Measurements from ENCODE around the gene MYLIP. TPM values are rescaled to one million over a fixed set of nuclear protein-coding genes. Genes with fewer than 3 reads are reported as not detected.

MYLIP gene
- total RNA-seq, 1 experiment from 2014 or later = 27.0 TPM

- Histone ChIP-seq H3K18ac (ENCODE audit: insufficient read length, low read depth, low read length) (no peak overlapping the region), H4K20me1 (ENCODE audit: control insufficient read depth, insufficient read depth, insufficient read length) (no peaks in the 10 kb centered on the region), H3K79me2 (ENCODE audit: insufficient read depth, low read length) (no peaks in the 10 kb centered on the region), H3K4me1 (ENCODE audit: insufficient read depth, low read length) (no peaks in the 10 kb centered on the region), H2AFZ (ENCODE audit: low read length) (no peak overlapping the region), H4K91ac (ENCODE audit: insufficient read length, low read depth, low read length) (no peak overlapping the region), H3K23me2 (ENCODE audit: insufficient read length, low read depth, low read length, poor library complexity, severe bottlenecking) (no peaks in the 10 kb centered on the region), H3K14ac (ENCODE audit: insufficient read depth, low read length) (no peak overlapping the region), H2BK5ac (ENCODE audit: insufficient read length, low read length) (no peak overlapping the region), H2AK5ac (ENCODE audit: insufficient read length, low read length) (no peak overlapping the region), H3K56ac (ENCODE audit: insufficient read length, low read depth, low read length) (no peak overlapping the region), H3K4me2 (ENCODE audit: insufficient read depth, insufficient read length, low read length) (no peak overlapping the region), H2BK20ac (ENCODE audit: low read depth, low read length, poor library complexity, severe bottlenecking) (no peak overlapping the region), H3K4ac (ENCODE audit: low read depth, low read length) (no peak overlapping the region), H2BK12ac (ENCODE audit: insufficient read length, low read depth, low read length) (no peak overlapping the region), H3K27ac (ENCODE audit: insufficient read length, low read depth, low read length) (no peak overlapping the region), H3K9ac (ENCODE audit: extremely low read depth, insufficient read length, low read length) (no peak overlapping the region), H3K9me3 (ENCODE audit: control insufficient read depth, low read depth, low read length) (no peaks in the 10 kb centered on the region), H3T11ph (ENCODE audit: low read length) (no peak overlapping the region), H4K8ac (replicated peaks; ENCODE audit: insufficient read length, low read depth, low read length) (no peak overlapping the region), H3K27me3 (ENCODE audit: insufficient read depth, low read length) (no peaks in the 10 kb centered on the region), H3K23ac (ENCODE audit: insufficient read length, low read depth, low read length) (no peak overlapping the region), H2BK120ac (ENCODE audit: low read depth, low read length, poor library complexity, severe bottlenecking) (no peak overlapping the region), H3K79me1 (ENCODE audit: insufficient read depth, low read depth, low read length, poor library complexity, severe bottlenecking) (no peaks in the 10 kb centered on the region), H2BK15ac (ENCODE audit: low read depth, low read length) (no peak overlapping the region), H4K5ac (ENCODE audit: insufficient read length, low read depth, low read length) (no peak overlapping the region)
- WGBS (ENCODE audit: extremely low coverage, insufficient read length, low lambda C conversion rate) = no CpG with 5 or more reads among the region's 3 CpGs
- TF ChIP-seq CTCF (conservative IDR thresholded peaks at IDR 0.05) = no peak
- Mint-ChIP-seq H3K9me3 (no peaks in the 10 kb centered on the region), H3K4me1 (peaks cover 9 to 12% of the 10 kb centered on the region in 2 experiments; a peak in 2 of 4 replicates), H3K27ac (no peak overlapping the region), H3K27me3 (ENCODE audit: low read depth) (peaks cover 2% of the 10 kb centered on the region; the same call in 1 of the 2 replicates), H3K4me3 (no peak overlapping the region), H3K36me3 (ENCODE audit: insufficient read depth in 1 of 3, low read depth in 3 of 3) (peaks cover 0 to 3% (median 0%) of the 10 kb centered on the region in 3 experiments; a peak in 2 of 7 replicates)
- DNase-seq = no peak
Observed at GRCh38 chr6:16184551-16184950, 55.7 kb downstream of the MYLIP start.
